Fibroblast of lung (primary cell): ENCODE data around the gene ASAP2.

Experiments
- EZH2 ChIP-seq: IDR thresholded peaks from 2 replicates; pipeline ENCODE4 v1.5.1; 2012; ENCODE audit warnings: low read length, control low read depth, mild to moderate bottlenecking; ENCODE audit errors: missing control alignments
- TF ChIP-seq, protein P1 (sequence below), 2 donors: IDR thresholded peaks in 1 of 2; conservative IDR thresholded peaks in 1 of 2; 1 replicate in 1 of 2; 2 replicates in 1 of 2; pipeline ENCODE4 v1.5.1; 2011 to 2012; ENCODE audit warnings: low read length in 2 of 2, control low read depth in 1 of 2, inconsistent platforms in 1 of 2, low read depth in 1 of 2, mild to moderate bottlenecking in 1 of 2

GRCh38 chr2:9217838-9218770 lies 11.5 kb downstream of the ASAP2 start:
- no peak for TF ChIP-seq EZH2
- TF ChIP-seq, protein P1, sequence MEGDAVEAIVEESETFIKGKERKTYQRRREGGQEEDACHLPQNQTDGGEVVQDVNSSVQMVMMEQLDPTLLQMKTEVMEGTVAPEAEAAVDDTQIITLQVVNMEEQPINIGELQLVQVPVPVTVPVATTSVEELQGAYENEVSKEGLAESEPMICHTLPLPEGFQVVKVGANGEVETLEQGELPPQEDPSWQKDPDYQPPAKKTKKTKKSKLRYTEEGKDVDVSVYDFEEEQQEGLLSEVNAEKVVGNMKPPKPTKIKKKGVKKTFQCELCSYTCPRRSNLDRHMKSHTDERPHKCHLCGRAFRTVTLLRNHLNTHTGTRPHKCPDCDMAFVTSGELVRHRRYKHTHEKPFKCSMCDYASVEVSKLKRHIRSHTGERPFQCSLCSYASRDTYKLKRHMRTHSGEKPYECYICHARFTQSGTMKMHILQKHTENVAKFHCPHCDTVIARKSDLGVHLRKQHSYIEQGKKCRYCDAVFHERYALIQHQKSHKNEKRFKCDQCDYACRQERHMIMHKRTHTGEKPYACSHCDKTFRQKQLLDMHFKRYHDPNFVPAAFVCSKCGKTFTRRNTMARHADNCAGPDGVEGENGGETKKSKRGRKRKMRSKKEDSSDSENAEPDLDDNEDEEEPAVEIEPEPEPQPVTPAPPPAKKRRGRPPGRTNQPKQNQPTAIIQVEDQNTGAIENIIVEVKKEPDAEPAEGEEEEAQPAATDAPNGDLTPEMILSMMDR (conservative IDR thresholded peaks at IDR 0.05 in 1 of 2, IDR thresholded peaks at IDR 0.05 in 1 of 2; ENCODE audit: low read depth in 1 of 2, low read length in 2 of 2), result no peak
